Glutamatergic neuron (in vitro differentiated cells): Measurements from ENCODE around the gene PLS1. TPM values are rescaled to one million over a fixed set of nuclear protein-coding genes. Genes with fewer than 3 reads are reported as not detected.
"Not testable (repeated sequence)": the region's sequence is repeated elsewhere in the genome, so short reads cannot be mapped to it uniquely, and the experiment has no call there.

Source experiments
- DNase-seq: peaks from one replicate; pipeline ENCODE4 v3.0.0; 2022
- H3K27ac Mint-ChIP-seq: one replicate; pipeline ENCODE4 v1.8.0; 2020; ENCODE audit warnings: mild to moderate bottlenecking, mixed read lengths, inconsistent platforms; ENCODE audit not compliant: unreplicated experiment
- H3K27me3 Mint-ChIP-seq: one replicate; pipeline ENCODE4 v1.8.0; 2020; ENCODE audit warnings: mild to moderate bottlenecking, moderate library complexity, mixed read lengths, inconsistent platforms; ENCODE audit not compliant: unreplicated experiment
- H3K36me3 Mint-ChIP-seq: one replicate; pipeline ENCODE4 v1.8.0; 2020; ENCODE audit warnings: mild to moderate bottlenecking, mixed read lengths, inconsistent platforms; ENCODE audit not compliant: unreplicated experiment
- H3K4me1 Mint-ChIP-seq: one replicate; pipeline ENCODE4 v1.8.0; 2020; ENCODE audit warnings: mild to moderate bottlenecking, low read depth, mixed read lengths, inconsistent platforms; ENCODE audit not compliant: unreplicated experiment
- H3K4me3 Mint-ChIP-seq: one replicate; pipeline ENCODE4 v1.8.0; 2020; ENCODE audit warnings: mild to moderate bottlenecking, mixed read lengths, inconsistent platforms; ENCODE audit not compliant: unreplicated experiment
- H3K9me3 Mint-ChIP-seq: one replicate; pipeline ENCODE4 v1.8.0; 2020; ENCODE audit warnings: mild to moderate bottlenecking, moderate library complexity, mixed read lengths, inconsistent platforms; ENCODE audit not compliant: unreplicated experiment
- CTCF ChIP-seq: fragments of 200-600 bp; sonication (generic); IDR thresholded peaks from one replicate; pipeline ENCODE4 v1.5.0; 2021; ENCODE audit not compliant: partially characterized antibody, unreplicated experiment
- total RNA-seq: library from RNA; stranded (reverse); fragmentation: NEBNext Ultra II Directional; extraction: Animal tissue kit (Norgen Biotek cat#: 25700); gene quantifications from one replicate; pipeline ENCODE4 v1.2.1, GENCODE V29; 2021; ENCODE audit not compliant: unreplicated experiment

Gene PLS1
- total RNA-seq, 1 donor from 2014 or later = 1.3 TPM

GRCh38 chr3:142746646-142747045, 150.5 kb downstream of the PLS1 start:
- Mint-ChIP-seq H3K4me3 (no peak overlapping the region), H3K4me1 (no peaks in the 10 kb centered on the region), H3K36me3 (peaks cover 12% of the 10 kb centered on the region), H3K9me3 (no peaks in the 10 kb centered on the region), H3K27me3 (no peaks in the 10 kb centered on the region), H3K27ac (no peak overlapping the region)
- TF ChIP-seq CTCF = no peak
- no peak for DNase-seq

GRCh38 chr3:142750531-142750930, 154.3 kb downstream of the PLS1 start:
- not testable (repeated sequence) for H3K27me3 Mint-ChIP-seq, H3K27ac Mint-ChIP-seq, H3K9me3 Mint-ChIP-seq, DNase-seq, H3K4me3 Mint-ChIP-seq, H3K4me1 Mint-ChIP-seq
- peaks cover 17% of the 10 kb centered on the region for H3K36me3 Mint-ChIP-seq

- not testable (repeated sequence) for H3K4me1 Mint-ChIP-seq, H3K4me3 Mint-ChIP-seq, DNase-seq, H3K27ac Mint-ChIP-seq, H3K27me3 Mint-ChIP-seq, H3K9me3 Mint-ChIP-seq
- H3K36me3 Mint-ChIP-seq = peaks cover 17% of the 10 kb centered on the region
Observed at GRCh38 chr3:142752605-142753004, 156.4 kb downstream of the PLS1 start.

- TF ChIP-seq CTCF = no peak
- no peak for DNase-seq
- Mint-ChIP-seq H3K4me1 (no peaks in the 10 kb centered on the region), H3K9me3 (no peaks in the 10 kb centered on the region), H3K4me3 (no peak overlapping the region), H3K36me3 (peaks cover 12% of the 10 kb centered on the region), H3K27me3 (peaks cover 2% of the 10 kb centered on the region), H3K27ac (no peak overlapping the region)
Observed at GRCh38 chr3:142754494-142754893, 158.3 kb downstream of the PLS1 start.

Other genes starting within 250 kb of the PLS1 start
- 46.1 TPM for gene XRN1, start 148.4 kb upstream of the PLS1 start, total RNA-seq
- gene ATR, start 17.7 kb upstream of the PLS1 start, total RNA-seq = 18.3 TPM
- 23.2 TPM for gene TRPC1, start 127.6 kb downstream of the PLS1 start, total RNA-seq